GM15510 (cell line): ENCODE measurements around the gene NFS1.

Experiments used
- POLR2A ChIP-seq: IDR thresholded peaks from 3 replicates; pipeline ENCODE4 v1.6.1; 2011; ENCODE audit warnings: borderline replicate concordance; ENCODE audit not compliant: insufficient read length; ENCODE audit errors: extremely low read depth

NFS1 gene

GRCh38 chr20:35660122-35660937, 38.8 kb downstream of the NFS1 start:
- no peak for TF ChIP-seq POLR2A

- no peak for TF ChIP-seq POLR2A
Observed at GRCh38 chr20:35657271-35657670, 41.9 kb downstream of the NFS1 start.

DNA sequence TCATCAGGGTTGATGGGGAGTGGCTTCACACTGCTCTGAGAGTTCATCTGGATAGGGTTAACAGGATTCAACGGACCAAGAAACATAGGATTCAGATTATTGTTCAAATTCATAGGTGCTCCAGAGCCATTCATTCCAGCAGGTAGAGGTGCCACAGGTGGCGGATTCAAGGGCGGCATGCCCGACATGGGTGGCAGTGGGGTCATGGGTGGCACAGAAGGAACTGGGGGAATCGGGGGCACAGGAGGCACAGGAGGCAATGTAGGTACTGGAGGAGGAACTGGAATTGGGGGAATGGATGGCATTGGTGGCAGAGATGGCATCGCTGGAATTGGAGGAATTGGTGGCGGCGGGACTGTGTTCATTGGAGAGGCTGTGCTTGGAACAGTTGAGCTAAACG, 44.7 kb downstream of the NFS1 start:
- TF ChIP-seq POLR2A, result no peak

- no peak for TF ChIP-seq POLR2A
Observed at GRCh38 chr20:35653893-35654292, 45.3 kb downstream of the NFS1 start.

- TF ChIP-seq POLR2A, result no peak
Observed at GRCh38 chr20:35653430-35653734, 45.8 kb downstream of the NFS1 start.

- TF ChIP-seq POLR2A, result no peak
Observed at GRCh38 chr20:35652641-35653429, 46.3 kb downstream of the NFS1 start.

DNA sequence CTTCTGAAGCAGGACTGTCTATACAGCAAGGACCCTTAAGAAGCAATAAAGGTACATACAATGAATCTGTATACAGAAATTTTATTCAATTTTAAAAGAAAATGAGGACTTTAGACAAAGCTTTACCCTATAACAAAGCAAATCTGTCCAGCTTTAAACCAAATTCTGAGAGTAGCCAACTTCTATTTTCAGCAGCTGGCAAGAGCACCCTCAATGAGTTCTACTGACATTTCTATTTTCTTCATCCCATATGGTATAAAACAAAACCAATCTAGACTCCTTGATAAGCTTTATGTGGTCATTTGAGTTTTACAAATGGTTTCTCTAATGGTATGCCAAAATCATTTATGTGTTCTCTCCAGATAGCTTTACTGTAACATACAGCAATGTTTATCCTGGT, 47.2 kb downstream of the NFS1 start:
- no peak for TF ChIP-seq POLR2A

DNA sequence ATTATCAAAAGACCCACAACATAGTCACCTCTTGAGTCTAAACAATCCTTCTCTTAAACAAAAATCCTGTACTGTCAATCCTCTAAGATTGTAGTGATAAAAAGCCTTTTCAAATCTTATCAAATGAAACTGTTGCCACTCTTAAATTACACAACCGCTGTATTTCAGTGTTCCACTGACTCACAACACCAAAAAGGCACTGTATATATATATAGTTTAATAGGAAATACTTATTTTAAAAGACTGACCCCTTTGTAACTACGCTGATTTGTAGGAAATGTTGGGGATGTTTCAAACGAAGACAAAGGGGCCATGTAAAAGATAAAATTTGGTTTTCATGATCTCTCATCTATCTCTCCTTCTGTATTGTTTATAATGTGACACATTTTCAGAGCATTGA, 48.5 kb downstream of the NFS1 start:
- TF ChIP-seq POLR2A, result no peak

GRCh38 chr20:35648836-35649235, 50.3 kb downstream of the NFS1 start:
- TF ChIP-seq POLR2A, result no peak

- no peak for TF ChIP-seq POLR2A
Observed at GRCh38 chr20:35644806-35645205, 54.3 kb downstream of the NFS1 start.

DNA sequence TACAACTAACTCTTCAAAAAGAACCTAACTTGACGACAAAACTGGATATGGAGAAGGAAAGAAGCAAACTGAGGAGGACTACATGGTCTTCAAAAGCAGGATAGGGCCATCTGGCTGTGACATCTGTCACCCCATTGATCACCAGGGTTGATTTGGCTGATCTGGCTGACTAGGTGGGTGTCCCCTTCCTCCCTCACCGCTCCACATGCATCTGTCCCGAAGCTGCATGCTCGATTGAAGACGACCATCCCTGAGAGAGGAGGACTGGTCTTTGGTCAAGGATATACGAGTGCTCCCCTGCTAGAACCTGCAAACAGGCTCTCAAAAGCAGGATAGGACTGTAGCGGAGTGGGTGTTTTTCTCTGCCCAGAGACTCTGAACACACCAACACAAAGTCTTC, 56.1 kb downstream of the NFS1 start:
- TF ChIP-seq POLR2A, result no peak

DNA sequence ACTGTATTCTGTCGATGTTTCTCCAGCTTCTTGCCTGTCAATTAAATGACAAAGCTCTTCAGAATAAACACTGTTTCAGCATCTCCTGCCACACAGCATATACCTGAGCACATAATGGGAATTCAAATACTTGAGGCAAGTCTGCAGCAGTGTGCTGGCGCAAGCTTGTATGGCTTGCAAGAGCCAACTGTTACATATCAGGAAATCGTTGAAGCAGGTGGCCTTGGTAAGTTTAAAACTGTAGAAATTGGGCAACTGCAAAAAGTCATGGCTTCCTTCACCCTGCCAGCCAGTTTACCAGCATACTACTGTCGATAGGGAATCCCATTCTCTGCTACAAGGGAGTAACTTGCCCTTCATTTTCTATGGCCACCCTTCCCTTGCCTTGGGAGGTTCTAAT, 57.4 kb downstream of the NFS1 start:
- no peak for TF ChIP-seq POLR2A

GRCh38 chr20:35640724-35641123, 58.4 kb downstream of the NFS1 start:
- no peak for TF ChIP-seq POLR2A

DNA sequence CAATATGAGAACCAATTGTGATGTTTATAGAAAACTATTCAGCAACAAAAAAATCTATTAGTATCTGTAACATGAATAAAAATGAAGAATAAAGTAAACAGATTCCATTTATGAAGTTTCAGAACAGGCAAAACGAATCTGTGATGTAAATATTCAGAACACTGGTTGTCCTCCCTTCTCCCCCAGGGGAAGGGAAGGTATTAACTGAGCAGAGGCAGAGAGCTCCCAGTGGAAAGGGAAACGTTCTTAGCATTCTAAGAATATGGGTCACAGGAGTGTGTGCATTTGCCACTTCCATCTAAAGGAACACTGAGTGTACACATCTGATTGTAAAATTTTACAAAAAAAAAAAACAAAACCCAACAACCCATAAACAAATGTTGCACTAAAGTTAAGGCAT, 60.4 kb downstream of the NFS1 start:
- TF ChIP-seq POLR2A, result no peak

DNA sequence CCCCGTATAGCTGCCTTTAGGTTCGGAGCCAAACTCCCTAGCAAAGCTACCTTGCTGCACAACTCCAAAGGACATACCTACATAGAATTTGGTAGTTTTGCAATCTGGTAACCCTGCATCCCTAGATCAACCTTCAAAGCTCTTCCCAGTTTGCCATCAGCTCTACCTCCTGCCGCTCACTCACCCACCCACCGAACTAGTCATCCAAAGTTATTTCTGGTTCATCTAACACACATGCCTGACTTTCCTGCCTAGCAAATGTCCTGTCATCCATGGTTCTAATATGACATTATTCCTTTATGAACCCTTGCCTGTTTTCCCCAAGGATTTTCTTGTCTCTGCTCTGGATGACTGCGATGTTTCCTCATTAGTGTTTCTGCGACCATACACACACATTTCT, 61.9 kb downstream of the NFS1 start:
- TF ChIP-seq POLR2A, result no peak

DNA sequence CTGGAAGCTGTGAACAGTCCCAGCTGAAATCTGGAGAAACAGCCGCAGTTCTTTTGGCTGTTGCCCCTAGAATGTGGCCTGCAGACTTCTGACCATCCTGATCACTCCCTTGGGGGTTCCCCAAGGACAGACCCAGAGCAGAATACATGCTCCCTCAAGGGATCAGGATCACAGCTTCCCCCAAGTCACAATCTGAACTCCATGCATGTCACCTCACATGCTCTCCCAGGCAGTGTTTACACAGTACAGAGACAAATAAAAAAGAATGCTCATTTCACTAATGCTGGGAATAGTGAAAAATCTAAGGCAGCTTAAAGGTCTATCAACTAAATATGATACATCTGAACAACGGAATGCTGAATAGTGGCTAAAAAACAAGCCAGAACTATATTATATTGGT, 63.1 kb downstream of the NFS1 start:
- TF ChIP-seq POLR2A, result no peak
